ENCODE measurements around the gene TAS2R40.

- TF ChIP-seq EZH2 (IDR thresholded peaks at IDR 0.05), result no peak
- TF ChIP-seq, protein P1, sequence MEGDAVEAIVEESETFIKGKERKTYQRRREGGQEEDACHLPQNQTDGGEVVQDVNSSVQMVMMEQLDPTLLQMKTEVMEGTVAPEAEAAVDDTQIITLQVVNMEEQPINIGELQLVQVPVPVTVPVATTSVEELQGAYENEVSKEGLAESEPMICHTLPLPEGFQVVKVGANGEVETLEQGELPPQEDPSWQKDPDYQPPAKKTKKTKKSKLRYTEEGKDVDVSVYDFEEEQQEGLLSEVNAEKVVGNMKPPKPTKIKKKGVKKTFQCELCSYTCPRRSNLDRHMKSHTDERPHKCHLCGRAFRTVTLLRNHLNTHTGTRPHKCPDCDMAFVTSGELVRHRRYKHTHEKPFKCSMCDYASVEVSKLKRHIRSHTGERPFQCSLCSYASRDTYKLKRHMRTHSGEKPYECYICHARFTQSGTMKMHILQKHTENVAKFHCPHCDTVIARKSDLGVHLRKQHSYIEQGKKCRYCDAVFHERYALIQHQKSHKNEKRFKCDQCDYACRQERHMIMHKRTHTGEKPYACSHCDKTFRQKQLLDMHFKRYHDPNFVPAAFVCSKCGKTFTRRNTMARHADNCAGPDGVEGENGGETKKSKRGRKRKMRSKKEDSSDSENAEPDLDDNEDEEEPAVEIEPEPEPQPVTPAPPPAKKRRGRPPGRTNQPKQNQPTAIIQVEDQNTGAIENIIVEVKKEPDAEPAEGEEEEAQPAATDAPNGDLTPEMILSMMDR (IDR thresholded peaks at IDR 0.05 in 2 of 3, conservative IDR thresholded peaks at IDR 0.05 in 1 of 3; ENCODE audit: borderline replicate concordance in 1 of 3, insufficient read depth in 1 of 3, low read depth in 2 of 3, low read length in 2 of 3), result no peak
- TF ChIP-seq POLR2AphosphoS5 (IDR thresholded peaks at IDR 0.05; ENCODE audit: low read depth, low read length), result peak; percentile 36; the same call in 1 of the 2 replicates
- TF ChIP-seq SP1 (IDR thresholded peaks at IDR 0.05; ENCODE audit: low read depth), result peak; percentile 42
- no peak for TF ChIP-seq ELF1 (IDR thresholded peaks at IDR 0.05; ENCODE audit: borderline replicate concordance, low read depth)
- TF ChIP-seq, protein P2, sequence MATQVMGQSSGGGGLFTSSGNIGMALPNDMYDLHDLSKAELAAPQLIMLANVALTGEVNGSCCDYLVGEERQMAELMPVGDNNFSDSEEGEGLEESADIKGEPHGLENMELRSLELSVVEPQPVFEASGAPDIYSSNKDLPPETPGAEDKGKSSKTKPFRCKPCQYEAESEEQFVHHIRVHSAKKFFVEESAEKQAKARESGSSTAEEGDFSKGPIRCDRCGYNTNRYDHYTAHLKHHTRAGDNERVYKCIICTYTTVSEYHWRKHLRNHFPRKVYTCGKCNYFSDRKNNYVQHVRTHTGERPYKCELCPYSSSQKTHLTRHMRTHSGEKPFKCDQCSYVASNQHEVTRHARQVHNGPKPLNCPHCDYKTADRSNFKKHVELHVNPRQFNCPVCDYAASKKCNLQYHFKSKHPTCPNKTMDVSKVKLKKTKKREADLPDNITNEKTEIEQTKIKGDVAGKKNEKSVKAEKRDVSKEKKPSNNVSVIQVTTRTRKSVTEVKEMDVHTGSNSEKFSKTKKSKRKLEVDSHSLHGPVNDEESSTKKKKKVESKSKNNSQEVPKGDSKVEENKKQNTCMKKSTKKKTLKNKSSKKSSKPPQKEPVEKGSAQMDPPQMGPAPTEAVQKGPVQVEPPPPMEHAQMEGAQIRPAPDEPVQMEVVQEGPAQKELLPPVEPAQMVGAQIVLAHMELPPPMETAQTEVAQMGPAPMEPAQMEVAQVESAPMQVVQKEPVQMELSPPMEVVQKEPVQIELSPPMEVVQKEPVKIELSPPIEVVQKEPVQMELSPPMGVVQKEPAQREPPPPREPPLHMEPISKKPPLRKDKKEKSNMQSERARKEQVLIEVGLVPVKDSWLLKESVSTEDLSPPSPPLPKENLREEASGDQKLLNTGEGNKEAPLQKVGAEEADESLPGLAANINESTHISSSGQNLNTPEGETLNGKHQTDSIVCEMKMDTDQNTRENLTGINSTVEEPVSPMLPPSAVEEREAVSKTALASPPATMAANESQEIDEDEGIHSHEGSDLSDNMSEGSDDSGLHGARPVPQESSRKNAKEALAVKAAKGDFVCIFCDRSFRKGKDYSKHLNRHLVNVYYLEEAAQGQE (IDR thresholded peaks at IDR 0.05; ENCODE audit: low read depth), result no peak
- TF ChIP-seq EZH2phosphoT487 (IDR thresholded peaks at IDR 0.05; ENCODE audit: borderline replicate concordance), result no peak
- no peak for TF ChIP-seq POLR2A (IDR thresholded peaks at IDR 0.05; ENCODE audit: borderline replicate concordance, extremely low read depth, insufficient read depth, insufficient read length)
- no peak for TF ChIP-seq RAD21 (IDR thresholded peaks at IDR 0.05; ENCODE audit: low read depth)
- TF ChIP-seq CEBPB (IDR thresholded peaks at IDR 0.05; ENCODE audit: low read depth), result no peak
- TF ChIP-seq, protein P3, sequence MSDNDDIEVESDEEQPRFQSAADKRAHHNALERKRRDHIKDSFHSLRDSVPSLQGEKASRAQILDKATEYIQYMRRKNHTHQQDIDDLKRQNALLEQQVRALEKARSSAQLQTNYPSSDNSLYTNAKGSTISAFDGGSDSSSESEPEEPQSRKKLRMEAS (IDR thresholded peaks at IDR 0.05), result no peak
- TF ChIP-seq, protein P4, sequence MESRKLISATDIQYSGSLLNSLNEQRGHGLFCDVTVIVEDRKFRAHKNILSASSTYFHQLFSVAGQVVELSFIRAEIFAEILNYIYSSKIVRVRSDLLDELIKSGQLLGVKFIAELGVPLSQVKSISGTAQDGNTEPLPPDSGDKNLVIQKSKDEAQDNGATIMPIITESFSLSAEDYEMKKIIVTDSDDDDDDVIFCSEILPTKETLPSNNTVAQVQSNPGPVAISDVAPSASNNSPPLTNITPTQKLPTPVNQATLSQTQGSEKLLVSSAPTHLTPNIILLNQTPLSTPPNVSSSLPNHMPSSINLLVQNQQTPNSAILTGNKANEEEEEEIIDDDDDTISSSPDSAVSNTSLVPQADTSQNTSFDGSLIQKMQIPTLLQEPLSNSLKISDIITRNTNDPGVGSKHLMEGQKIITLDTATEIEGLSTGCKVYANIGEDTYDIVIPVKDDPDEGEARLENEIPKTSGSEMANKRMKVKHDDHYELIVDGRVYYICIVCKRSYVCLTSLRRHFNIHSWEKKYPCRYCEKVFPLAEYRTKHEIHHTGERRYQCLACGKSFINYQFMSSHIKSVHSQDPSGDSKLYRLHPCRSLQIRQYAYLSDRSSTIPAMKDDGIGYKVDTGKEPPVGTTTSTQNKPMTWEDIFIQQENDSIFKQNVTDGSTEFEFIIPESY (IDR thresholded peaks at IDR 0.05; ENCODE audit: extremely low read depth, insufficient replicate concordance, low read length), result no peak
Observed at GRCh38 chr7:143259765-143260164, 37.9 kb downstream of the TAS2R40 start.

All from HCT116 (cell line).